Muscle layer of colon (tissue), 2 donors: Measurements from ENCODE around the gene SLC2A9.

ENCODE experiments used
- H3K27ac ChIP-seq: one replicate; pipeline ENCODE4 v1.7.0; 2013; ENCODE audit warnings: low read depth, mild to moderate bottlenecking, low read length, moderate library complexity
- H3K27me3 ChIP-seq, 2 donors: one replicate each; pipeline ENCODE4 v1.7.0; 2013; ENCODE audit warnings: low read length in 2 of 2, mild to moderate bottlenecking in 2 of 2; ENCODE audit not compliant: insufficient read depth in 2 of 2, control insufficient read depth in 1 of 2
- H3K36me3 ChIP-seq: one replicate; pipeline ENCODE4 v1.7.0; 2013; ENCODE audit warnings: mild to moderate bottlenecking, low read length; ENCODE audit not compliant: insufficient read depth
- H3K4me1 ChIP-seq: one replicate; pipeline ENCODE4 v1.7.0; 2013; ENCODE audit warnings: mild to moderate bottlenecking, low read length; ENCODE audit not compliant: insufficient read depth
- H3K4me3 ChIP-seq, 2 donors: one replicate each; pipeline ENCODE4 v1.7.0; 2013; ENCODE audit warnings: low read length in 2 of 2, low read depth in 1 of 2, mild to moderate bottlenecking in 1 of 2, moderate library complexity in 1 of 2
- H3K9ac ChIP-seq: one replicate; pipeline ENCODE4 v1.7.0; 2013; ENCODE audit warnings: low read length
- H3K9me3 ChIP-seq: one replicate; pipeline ENCODE4 v1.7.0; 2013; ENCODE audit warnings: mild to moderate bottlenecking, low read length
- donor health status: abdominal sarcoma.
- donor health status: Adenocarcinoma of cecum.

Gene SLC2A9

GRCh38 chr4:10036807-10037342 is 15.6 kb upstream of the SLC2A9 start:
- no peak overlapping the region for H3K4me3 ChIP-seq

GRCh38 chr4:10035130-10035529 is 13.8 kb upstream of the SLC2A9 start:
- Histone ChIP-seq H3K9me3 (no peaks in the 10 kb centered on the region), H3K27me3 (no peaks in the 10 kb centered on the region)

More at GRCh38 chr4:10036807-10037342, 15.6 kb upstream of the SLC2A9 start:
- Histone ChIP-seq H3K27ac (no peak overlapping the region), H3K9me3 (no peaks in the 10 kb centered on the region), H3K27me3 (no peaks in the 10 kb centered on the region), H3K4me1 (peaks cover 7% of the 10 kb centered on the region), H3K9ac (no peak overlapping the region), H3K36me3 (no peaks in the 10 kb centered on the region)

GRCh38 chr4:10034612-10035104 is 13.4 kb upstream of the SLC2A9 start:
- peaks cover 7% of the 10 kb centered on the region for H3K4me1 ChIP-seq
- H3K27me3 ChIP-seq, result no peaks in the 10 kb centered on the region
- H3K27ac ChIP-seq, result no peak overlapping the region
- H3K4me3 ChIP-seq, result no peak overlapping the region
- no peaks in the 10 kb centered on the region for H3K9me3 ChIP-seq
- no peaks in the 10 kb centered on the region for H3K36me3 ChIP-seq
- H3K9ac ChIP-seq, result no peak overlapping the region

More at GRCh38 chr4:10035130-10035529, 13.8 kb upstream of the SLC2A9 start:
- Histone ChIP-seq H3K9ac (no peak overlapping the region), H3K4me1 (peaks cover 7% of the 10 kb centered on the region), H3K27ac (no peak overlapping the region), H3K36me3 (no peaks in the 10 kb centered on the region), H3K4me3 (no peak overlapping the region)

GRCh38 chr4:10034136-10034535 is 12.8 kb upstream of the SLC2A9 start:
- H3K9me3 ChIP-seq, result no peaks in the 10 kb centered on the region
- H3K4me1 ChIP-seq, result peaks cover 7% of the 10 kb centered on the region
- H3K4me3 ChIP-seq, result no peak overlapping the region
- no peak overlapping the region for H3K27ac ChIP-seq
- H3K9ac ChIP-seq, result no peak overlapping the region
- H3K36me3 ChIP-seq, result no peaks in the 10 kb centered on the region
- H3K27me3 ChIP-seq, result no peaks in the 10 kb centered on the region

GRCh38 chr4:10033191-10033881 is 12.0 kb upstream of the SLC2A9 start:
- Histone ChIP-seq H3K4me1 (peaks cover 7% of the 10 kb centered on the region), H3K9me3 (no peaks in the 10 kb centered on the region), H3K27me3 (no peaks in the 10 kb centered on the region), H3K36me3 (no peaks in the 10 kb centered on the region), H3K27ac (no peak overlapping the region), H3K9ac (no peak overlapping the region), H3K4me3 (no peak overlapping the region)

GRCh38 chr4:10032625-10033024 is 11.3 kb upstream of the SLC2A9 start:
- no peak overlapping the region for H3K9ac ChIP-seq
- H3K27ac ChIP-seq, result no peak overlapping the region
- peaks cover 7% of the 10 kb centered on the region for H3K4me1 ChIP-seq
- no peaks in the 10 kb centered on the region for H3K9me3 ChIP-seq
- H3K27me3 ChIP-seq, result no peaks in the 10 kb centered on the region
- no peaks in the 10 kb centered on the region for H3K36me3 ChIP-seq
- H3K4me3 ChIP-seq, result no peak overlapping the region

GRCh38 chr4:10031668-10032590 is 10.6 kb upstream of the SLC2A9 start:
- Histone ChIP-seq H3K36me3 (no peaks in the 10 kb centered on the region), H3K4me1 (peaks cover 7% of the 10 kb centered on the region), H3K9me3 (no peaks in the 10 kb centered on the region), H3K4me3 (no peak overlapping the region), H3K9ac (no peak overlapping the region), H3K27me3 (no peaks in the 10 kb centered on the region), H3K27ac (no peak overlapping the region)

- Histone ChIP-seq H3K27ac (no peak overlapping the region), H3K36me3 (no peaks in the 10 kb centered on the region), H3K9ac (no peak overlapping the region), H3K27me3 (no peaks in the 10 kb centered on the region), H3K4me3 (no peak overlapping the region), H3K4me1 (peaks cover 7% of the 10 kb centered on the region), H3K9me3 (no peaks in the 10 kb centered on the region)
Observed at GRCh38 chr4:10030972-10031667, 9.8 kb upstream of the SLC2A9 start.

- H3K27ac ChIP-seq, result no peak overlapping the region
- H3K27me3 ChIP-seq, result no peaks in the 10 kb centered on the region
- H3K9ac ChIP-seq, result no peak overlapping the region
- H3K4me1 ChIP-seq, result peaks cover 7% of the 10 kb centered on the region
- H3K9me3 ChIP-seq, result no peaks in the 10 kb centered on the region
- no peak overlapping the region for H3K4me3 ChIP-seq
- H3K36me3 ChIP-seq, result no peaks in the 10 kb centered on the region
Observed at GRCh38 chr4:10029403-10029802, 8.1 kb upstream of the SLC2A9 start.

- Histone ChIP-seq H3K36me3 (no peaks in the 10 kb centered on the region), H3K9ac (no peak overlapping the region), H3K27ac (no peak overlapping the region), H3K4me1 (peaks cover 7% of the 10 kb centered on the region), H3K4me3 (no peak overlapping the region), H3K27me3 (no peaks in the 10 kb centered on the region), H3K9me3 (no peaks in the 10 kb centered on the region)
Observed at GRCh38 chr4:10028910-10029309, 7.6 kb upstream of the SLC2A9 start.

GRCh38 chr4:10026485-10026884 is 5.2 kb upstream of the SLC2A9 start:
- no peaks in the 10 kb centered on the region for H3K36me3 ChIP-seq
- no peaks in the 10 kb centered on the region for H3K9me3 ChIP-seq
- H3K27ac ChIP-seq, result no peak overlapping the region
- no peak overlapping the region for H3K9ac ChIP-seq
- H3K4me1 ChIP-seq, result no peaks in the 10 kb centered on the region
- no peaks in the 10 kb centered on the region for H3K27me3 ChIP-seq
- no peak overlapping the region for H3K4me3 ChIP-seq
